ENCODE results near the gene SHB. TPM values are rescaled to one million over a fixed set of nuclear protein-coding genes. Genes with fewer than 3 reads are reported as not detected.

The SHB gene
- total and polyA plus RNA-seq, 2 of the 13 experiments (the other 11 are each of a cell fraction or from before 2014, with no cell fraction given) = 19.4 to 20.7 TPM

GRCh38 chr9:38062498-38063362 lies 6.3 kb downstream of the SHB start (continued):
- TF ChIP-seq CENPBD1 (CRISPR knock-in tag; IDR thresholded peaks at IDR 0.05; ENCODE audit: borderline replicate concordance, low read depth) (no peak), ZNF441 (CRISPR knock-in tag; IDR thresholded peaks at IDR 0.05; ENCODE audit: borderline replicate concordance) (0 out of 2 replicates have a peak, but pooled peaks have one; percentile 16), GABPB1 (CRISPR knock-in tag; IDR thresholded peaks at IDR 0.05) (no peak), MTF1 (CRISPR knock-in tag; IDR thresholded peaks at IDR 0.05) (no peak), MAFG (CRISPR knock-in tag; IDR thresholded peaks at IDR 0.05) (no peak), IRX3 (CRISPR knock-in tag; IDR thresholded peaks at IDR 0.05; ENCODE audit: borderline replicate concordance, low read depth) (no peak), STAG1 (CRISPR knock-in tag; IDR thresholded peaks at IDR 0.05) (0 out of 2 replicates have a peak, but pooled peaks have one; percentile 5), GATA4 (IDR thresholded peaks at IDR 0.05; ENCODE audit: borderline replicate concordance, low read depth) (0 out of 2 replicates have a peak, but pooled peaks have one; percentile 8), PATZ1 (CRISPR knock-in tag; IDR thresholded peaks at IDR 0.05) (peak; percentile 40; the same call in 1 of the 2 replicates)
- TF ChIP-seq, protein P1, sequence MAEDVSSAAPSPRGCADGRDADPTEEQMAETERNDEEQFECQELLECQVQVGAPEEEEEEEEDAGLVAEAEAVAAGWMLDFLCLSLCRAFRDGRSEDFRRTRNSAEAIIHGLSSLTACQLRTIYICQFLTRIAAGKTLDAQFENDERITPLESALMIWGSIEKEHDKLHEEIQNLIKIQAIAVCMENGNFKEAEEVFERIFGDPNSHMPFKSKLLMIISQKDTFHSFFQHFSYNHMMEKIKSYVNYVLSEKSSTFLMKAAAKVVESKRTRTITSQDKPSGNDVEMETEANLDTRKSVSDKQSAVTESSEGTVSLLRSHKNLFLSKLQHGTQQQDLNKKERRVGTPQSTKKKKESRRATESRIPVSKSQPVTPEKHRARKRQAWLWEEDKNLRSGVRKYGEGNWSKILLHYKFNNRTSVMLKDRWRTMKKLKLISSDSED (CRISPR knock-in tag; IDR thresholded peaks at IDR 0.05) = no peak
- TF ChIP-seq, protein P2, sequence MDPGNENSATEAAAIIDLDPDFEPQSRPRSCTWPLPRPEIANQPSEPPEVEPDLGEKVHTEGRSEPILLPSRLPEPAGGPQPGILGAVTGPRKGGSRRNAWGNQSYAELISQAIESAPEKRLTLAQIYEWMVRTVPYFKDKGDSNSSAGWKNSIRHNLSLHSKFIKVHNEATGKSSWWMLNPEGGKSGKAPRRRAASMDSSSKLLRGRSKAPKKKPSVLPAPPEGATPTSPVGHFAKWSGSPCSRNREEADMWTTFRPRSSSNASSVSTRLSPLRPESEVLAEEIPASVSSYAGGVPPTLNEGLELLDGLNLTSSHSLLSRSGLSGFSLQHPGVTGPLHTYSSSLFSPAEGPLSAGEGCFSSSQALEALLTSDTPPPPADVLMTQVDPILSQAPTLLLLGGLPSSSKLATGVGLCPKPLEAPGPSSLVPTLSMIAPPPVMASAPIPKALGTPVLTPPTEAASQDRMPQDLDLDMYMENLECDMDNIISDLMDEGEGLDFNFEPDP (CRISPR knock-in tag; conservative IDR thresholded peaks at IDR 0.05) = no peak
- TF ChIP-seq, protein P3, sequence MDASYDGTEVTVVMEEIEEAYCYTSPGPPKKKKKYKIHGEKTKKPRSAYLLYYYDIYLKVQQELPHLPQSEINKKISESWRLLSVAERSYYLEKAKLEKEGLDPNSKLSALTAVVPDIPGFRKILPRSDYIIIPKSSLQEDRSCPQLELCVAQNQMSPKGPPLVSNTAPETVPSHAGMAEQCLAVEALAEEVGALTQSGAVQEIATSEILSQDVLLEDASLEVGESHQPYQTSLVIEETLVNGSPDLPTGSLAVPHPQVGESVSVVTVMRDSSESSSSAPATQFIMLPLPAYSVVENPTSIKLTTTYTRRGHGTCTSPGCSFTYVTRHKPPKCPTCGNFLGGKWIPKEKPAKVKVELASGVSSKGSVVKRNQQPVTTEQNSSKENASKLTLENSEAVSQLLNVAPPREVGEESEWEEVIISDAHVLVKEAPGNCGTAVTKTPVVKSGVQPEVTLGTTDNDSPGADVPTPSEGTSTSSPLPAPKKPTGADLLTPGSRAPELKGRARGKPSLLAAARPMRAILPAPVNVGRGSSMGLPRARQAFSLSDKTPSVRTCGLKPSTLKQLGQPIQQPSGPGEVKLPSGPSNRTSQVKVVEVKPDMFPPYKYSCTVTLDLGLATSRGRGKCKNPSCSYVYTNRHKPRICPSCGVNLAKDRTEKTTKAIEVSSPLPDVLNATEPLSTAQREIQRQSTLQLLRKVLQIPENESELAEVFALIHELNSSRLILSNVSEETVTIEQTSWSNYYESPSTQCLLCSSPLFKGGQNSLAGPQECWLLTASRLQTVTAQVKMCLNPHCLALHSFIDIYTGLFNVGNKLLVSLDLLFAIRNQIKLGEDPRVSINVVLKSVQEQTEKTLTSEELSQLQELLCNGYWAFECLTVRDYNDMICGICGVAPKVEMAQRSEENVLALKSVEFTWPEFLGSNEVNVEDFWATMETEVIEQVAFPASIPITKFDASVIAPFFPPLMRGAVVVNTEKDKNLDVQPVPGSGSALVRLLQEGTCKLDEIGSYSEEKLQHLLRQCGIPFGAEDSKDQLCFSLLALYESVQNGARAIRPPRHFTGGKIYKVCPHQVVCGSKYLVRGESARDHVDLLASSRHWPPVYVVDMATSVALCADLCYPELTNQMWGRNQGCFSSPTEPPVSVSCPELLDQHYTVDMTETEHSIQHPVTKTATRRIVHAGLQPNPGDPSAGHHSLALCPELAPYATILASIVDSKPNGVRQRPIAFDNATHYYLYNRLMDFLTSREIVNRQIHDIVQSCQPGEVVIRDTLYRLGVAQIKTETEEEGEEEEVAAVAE (CRISPR knock-in tag; IDR thresholded peaks at IDR 0.05; ENCODE audit: borderline replicate concordance) = no peak
- TF ChIP-seq, protein P4, sequence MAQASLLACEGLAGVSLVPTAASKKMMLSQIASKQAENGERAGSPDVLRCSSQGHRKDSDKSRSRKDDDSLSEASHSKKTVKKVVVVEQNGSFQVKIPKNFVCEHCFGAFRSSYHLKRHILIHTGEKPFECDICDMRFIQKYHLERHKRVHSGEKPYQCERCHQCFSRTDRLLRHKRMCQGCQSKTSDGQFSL (CRISPR knock-in tag; IDR thresholded peaks at IDR 0.05) = no peak

All from HepG2 (cell line).